ENCODE measurements around the gene RPS6KA4.

RPS6KA4 gene

DNA sequence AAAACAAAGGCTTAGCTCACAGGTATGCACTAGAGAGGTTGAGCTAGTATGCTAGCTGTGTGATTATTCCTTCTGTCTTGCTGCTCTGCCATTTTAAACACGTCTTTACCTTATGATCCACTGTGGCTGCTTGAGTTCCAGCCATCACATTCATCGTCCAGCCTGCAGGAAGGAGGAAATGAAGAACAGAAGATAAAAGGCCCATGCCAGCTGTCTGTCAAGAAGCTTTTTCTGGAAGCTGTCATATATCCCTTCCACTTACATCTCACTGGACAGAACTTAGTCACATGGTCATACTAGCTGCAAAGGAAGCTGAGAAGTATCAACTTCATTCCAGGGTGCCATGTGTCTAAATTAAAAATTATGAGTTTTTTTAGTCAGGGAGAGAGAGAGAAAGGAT lies 31.6 kb upstream of the RPS6KA4 start:
- no peak for DNase-seq (ENCODE audit: low spot score)

DNA sequence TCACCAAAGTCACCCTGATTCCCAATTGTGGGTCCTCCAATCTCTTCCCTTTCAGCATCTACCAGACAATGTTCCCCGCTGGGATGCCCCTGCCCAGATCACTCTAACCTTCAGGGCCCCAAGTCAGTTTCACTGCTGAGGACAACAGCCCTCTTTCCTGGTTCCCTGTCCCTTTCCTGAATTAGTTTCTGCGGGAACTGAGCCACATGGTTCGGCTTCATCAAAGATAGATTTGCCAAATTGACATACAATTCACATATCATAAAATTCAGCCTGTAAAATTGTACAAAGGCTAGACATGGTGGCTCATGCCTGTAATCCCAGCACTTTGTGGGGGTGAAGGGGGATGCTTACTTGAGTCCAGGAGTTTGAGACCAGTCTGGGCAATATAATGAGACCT lies 31.0 kb upstream of the RPS6KA4 start:
- DNase-seq (ENCODE audit: low spot score), result no peak

DNA sequence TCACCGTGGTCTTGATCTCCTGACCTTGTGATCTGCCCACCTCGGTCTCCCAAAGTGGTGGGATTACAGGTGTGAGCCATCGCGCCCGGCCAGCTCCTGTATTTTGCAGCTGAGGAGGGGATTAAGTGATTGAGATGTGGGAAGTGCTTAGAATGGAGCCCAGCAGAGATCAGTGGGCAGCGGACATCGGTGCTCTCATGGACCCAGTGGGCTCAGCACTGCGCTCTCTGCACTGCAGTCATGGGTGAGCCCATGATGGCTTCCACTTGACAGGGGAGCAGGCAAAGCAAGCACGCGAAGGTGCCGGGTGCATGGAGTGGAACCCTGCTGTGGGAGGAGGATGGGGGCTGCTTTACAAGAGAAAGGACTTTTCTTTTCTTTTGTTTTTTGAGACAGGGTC lies 28.1 kb upstream of the RPS6KA4 start:
- DNase-seq (ENCODE audit: low spot score), result no peak

DNA sequence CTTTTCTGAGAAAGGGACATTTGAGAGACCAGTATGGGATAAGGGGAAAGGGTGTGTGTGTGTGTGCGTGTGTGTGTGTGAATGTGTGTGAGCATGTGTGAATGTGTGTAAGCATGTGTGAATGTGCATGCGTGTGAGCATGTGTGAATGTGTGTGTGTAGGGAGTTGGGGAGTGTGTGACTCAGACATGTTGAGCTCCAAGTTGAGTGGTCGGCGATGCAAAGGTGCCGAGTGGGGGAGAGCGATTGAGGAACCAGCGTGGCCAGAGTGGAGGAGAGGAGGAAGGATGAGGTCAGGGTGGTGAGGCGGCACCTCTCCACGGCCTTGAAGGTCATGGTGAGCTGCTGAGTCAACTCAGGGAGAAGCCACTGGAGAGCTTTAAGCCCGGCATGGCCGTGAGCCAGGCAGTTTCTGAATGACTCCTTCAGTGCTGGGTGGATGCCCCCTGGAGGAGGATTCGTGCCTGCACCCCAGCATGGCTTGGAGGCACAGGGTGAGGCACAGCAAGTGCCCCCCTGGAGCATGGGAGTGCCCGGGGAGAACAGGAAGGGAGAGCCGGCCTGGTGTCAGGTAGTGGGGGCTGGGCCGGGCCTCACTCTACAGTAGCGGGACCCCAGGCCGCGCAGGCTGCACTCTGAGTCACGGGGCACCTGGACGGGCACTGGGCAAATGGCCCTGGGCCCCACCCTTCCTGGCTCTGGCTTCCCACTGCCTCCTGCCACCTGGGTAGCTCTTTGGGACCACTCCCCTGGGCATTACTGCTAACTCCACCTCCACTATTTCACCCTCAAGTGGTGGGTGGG lies 27.2 kb upstream of the RPS6KA4 start:
- peak; percentile 78 for DNase-seq (ENCODE audit: low spot score)

DNA sequence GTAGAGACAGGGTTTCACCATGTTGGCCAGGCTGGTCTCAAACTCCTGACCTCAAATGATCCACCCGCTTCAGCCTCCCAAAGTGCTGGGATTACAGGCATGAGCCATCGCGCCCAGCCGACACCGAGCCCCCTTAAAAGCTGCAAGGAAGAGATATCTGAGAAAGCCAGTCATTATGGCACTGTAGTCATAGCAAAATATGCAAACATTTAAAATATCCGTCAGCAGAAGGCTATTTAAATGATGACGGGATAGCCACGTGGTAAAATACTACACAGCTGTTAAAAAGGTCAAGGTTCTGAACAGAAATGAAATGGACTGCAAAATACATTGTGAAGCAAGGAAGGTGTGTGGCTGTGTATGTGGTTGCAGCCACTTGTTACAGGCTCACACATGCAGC lies 25.4 kb upstream of the RPS6KA4 start:
- DNase-seq (ENCODE audit: low spot score), result no peak

DNA sequence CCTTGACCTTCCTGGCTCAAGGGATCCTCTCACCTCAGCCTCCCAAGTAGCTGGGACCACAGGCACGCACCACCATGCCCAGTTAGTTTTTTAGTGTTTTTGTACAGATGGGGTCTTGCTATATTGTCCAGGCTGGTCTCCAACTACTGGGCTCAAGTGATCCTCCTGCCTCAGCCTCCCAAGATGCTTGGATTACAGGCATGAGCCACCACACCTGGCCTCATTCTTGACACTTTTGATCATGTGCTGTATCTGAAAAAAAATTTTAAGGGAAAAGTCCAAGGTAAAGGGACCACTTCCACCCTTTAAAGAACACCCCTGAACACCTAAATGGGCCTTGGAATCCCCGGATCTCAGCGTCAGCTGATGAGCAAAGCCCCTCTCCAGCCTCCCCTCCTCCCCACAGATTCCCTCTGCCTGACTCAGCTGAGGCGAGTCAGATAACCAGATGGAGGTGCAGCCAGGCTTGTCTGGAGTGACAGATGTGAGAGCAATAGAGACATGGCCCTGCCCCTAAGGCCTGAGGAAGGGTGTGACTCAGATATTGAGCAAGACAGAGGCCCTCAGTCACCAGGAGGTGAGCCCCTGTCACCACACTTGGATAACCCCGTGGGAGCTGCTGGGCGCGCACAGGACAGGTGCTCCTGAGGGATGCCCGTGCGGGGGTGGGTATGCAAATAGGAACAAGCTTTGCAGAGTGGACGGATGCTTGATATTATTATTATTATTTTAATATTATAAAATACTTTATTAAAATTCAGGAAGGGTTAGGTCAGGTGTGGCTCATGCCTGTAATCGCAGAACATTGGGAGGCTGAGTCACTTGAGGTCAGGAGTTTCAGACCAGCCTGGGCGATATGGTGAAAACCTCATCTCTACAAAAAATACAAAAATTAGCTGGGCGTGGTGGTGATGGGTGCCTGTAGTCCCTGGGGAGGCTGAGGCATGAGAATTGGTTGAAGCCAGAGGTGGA lies 23.9 kb upstream of the RPS6KA4 start:
- DNase-seq (ENCODE audit: low spot score), result peak; percentile 83

DNA sequence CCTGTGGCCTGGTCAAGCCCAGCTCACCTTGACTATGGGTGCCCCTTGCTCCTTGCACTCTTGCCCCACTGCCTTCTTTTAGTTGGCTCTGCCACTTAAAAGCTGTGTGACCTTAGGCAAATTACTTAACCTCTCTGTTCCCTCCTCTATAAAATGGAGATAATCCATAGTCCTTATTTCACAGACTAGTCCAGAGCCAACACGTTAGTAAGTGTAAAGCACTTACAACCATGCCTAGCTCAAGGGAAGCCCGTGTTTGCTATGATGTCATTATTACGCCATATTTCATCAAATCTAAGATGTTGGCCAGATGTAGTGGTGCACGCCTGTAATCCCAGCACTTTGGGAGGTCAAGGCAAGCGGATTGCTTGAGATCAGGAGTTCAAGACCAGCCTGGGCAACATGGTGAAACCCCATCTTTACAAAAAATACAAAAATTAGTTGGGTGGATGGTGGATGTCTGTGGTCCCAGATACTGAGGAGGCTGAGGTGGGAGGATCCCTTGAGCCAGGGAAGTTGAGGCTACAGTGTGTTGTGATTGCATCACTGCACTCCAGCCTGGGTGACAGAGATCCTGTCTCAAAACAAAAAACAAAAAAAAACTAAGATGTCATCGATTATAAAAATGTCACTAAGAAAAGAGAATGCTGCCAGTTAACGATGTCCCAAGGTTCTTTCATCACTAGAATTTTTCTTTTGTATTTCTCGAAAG lies 21.3 kb upstream of the RPS6KA4 start:
- DNase-seq (ENCODE audit: low spot score), result no peak

DNA sequence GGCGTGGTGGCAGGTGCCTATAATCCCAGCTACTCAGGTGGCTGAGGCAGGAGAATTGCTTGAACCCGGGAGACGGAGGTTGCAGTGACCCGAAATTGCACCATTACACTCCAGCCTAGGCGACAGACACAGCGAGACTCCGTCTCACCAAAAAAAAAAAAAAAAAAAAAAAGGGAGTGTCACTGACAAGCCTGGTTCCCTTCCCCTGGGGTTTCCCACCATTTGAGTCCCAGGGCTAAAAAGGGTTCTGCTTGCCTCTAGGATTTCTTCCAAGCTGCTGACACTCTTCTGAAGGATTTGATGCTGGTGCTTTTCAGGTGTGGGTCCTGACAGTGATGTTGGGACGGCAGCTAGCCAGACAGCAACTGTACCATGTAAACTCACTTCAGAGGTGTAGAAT lies 20.2 kb upstream of the RPS6KA4 start:
- DNase-seq (ENCODE audit: low spot score), result no peak

DNA sequence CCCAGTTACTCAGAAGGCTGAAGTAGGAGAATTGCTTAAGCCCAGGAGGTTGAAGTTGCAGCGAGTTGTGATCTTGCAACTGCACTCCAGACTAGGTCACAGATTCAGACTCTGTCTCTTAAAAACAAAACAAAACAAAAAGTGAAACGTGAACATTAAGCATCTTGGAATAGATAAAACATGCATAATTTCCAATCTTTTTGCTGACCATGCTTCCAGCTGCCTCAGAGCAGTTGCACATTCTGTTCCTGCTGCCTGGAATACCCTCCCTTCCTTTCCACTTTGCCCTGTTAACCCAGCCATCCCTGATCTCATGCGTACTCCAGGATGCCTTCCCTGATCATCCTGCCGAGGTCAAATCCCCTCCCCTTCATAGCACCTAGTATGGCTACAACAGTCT lies 19.7 kb upstream of the RPS6KA4 start:
- DNase-seq (ENCODE audit: low spot score), result no peak

DNA sequence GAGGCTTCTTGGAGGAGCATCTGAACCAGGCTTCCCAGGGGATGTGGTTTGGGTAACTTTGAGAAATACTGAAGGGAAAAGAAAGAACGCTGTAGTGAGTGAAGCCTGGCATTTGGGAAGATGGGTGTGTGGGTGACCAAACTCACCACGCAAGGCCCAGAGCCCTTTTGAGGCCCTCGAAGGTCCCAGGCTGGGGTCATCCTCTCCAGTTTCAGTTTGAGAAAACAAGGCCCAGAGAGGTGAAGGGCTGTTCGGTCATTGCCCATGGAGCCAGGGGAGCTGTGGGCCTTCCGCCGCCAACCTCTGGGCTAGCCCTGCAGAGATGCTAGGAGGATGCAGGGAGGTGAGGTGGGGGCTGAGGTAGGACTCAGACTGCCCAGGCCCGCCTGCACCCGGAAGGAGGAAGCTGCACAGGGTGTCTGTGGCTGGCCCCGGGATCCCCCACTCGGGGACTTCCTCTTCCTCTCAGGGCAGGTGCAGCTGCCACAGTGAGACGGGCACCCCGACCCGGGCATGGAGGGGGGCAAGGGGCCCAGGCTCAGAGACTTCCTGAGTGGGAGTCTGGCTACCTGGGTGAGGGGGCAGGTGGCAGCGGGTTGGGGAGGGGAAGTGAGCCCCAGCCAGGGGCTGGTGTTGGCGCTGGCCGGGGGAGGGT lies 19.1 kb upstream of the RPS6KA4 start, which contains the start of gene CCDC88B:
CCDC88B (plus strand) TSS at position 451 of the 655 bp plus-strand sequence; CDS start at position 514, 63 bp downstream.
- no peak for DNase-seq (ENCODE audit: low spot score)

DNA sequence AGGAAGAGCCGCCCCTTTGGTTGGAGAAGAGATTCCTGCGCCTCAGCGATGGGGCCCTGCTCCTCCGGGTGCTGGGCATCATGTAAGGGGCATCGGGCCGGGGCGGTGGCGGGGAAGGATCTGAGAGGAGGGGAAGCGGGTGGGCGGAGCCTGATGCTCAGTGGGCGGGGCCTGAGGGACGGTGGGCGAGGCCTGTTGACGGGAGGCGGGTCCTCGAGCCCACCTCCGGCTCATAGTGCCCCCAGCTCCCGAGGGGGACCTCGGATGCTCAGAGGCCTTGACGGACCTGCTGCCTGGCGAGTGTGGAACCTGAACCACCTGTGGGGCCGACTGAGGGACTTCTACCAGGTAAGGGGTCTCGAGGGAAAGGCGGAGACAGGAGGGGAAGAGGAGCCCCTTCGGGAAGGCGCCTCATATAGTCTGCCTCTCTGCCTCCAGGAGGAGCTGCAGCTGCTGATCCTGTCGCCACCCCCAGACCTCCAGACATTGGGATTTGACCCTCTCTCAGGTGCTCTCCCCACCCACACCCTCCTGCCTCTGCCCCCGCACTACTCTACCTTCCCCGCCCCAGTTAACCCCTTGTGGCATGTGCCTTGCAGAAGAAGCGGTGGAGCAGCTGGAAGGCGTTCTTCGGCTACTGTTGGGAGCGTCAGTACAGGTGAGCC lies 18.2 kb upstream of the RPS6KA4 start:
- DNase-seq (ENCODE audit: low spot score), result no peak

DNA sequence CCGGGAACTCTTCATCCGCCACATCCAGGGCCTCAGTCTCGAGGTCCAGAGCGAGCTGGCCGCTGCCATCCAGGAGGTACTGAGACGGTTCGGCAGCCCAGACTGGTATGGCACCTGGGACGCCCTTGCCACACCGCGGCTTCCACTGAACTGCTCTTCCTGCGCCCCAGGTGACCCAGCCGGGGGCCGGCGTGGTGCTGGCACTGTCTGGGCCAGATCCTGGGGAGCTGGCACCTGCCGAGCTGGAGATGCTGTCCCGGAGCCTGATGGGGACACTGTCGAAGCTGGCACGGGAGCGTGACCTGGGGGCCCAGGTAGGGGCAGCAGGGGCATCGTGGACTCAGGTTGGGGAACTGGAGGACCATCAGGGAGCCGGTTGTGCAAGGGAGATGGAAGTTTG lies 17.5 kb upstream of the RPS6KA4 start:
- DNase-seq (ENCODE audit: low spot score), result no peak

DNA sequence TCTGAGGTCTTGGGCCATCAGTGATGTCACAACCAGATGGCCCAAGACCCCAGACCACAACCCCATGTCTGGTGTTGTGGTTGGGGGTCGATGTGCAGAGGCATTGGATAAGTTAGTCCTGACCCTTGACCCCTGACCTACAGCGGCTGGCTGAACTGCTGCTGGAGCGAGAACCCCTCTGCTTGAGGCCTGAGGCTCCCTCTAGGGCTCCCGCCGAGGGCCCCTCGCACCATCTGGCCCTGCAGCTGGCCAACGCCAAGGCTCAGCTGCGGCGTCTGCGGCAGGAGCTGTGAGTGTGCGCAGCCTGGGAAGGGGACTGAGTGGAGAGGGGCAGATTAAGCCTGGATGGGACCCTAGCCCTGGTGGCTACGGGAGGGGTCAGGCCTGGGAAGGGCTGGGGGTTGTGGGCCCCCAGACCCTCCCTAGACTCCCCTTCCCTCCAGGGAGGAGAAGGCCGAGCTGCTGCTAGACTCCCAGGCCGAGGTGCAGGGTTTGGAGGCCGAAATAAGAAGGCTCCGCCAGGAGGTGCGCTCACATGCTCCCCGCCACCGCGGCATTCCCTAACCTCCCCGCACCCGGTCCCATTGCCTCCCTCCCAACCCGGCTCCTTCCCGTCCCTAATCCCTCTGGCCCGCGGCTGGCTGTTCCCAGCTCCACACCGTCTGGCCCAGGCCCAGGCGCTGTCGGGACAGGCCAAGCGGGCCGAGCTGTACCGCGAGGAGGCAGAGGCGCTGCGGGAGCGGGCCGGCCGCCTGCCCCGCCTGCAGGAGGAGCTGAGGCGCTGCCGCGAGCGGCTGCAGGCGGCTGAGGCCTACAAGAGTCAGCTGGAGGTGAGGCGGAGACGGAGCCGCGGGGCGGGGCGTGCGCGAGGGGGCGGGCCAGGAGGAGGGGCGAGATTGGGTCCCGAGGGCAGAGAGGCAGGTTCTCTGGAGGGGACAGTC lies 16.8 kb upstream of the RPS6KA4 start:
- peak; percentile 73 for DNase-seq (ENCODE audit: low spot score)

DNA sequence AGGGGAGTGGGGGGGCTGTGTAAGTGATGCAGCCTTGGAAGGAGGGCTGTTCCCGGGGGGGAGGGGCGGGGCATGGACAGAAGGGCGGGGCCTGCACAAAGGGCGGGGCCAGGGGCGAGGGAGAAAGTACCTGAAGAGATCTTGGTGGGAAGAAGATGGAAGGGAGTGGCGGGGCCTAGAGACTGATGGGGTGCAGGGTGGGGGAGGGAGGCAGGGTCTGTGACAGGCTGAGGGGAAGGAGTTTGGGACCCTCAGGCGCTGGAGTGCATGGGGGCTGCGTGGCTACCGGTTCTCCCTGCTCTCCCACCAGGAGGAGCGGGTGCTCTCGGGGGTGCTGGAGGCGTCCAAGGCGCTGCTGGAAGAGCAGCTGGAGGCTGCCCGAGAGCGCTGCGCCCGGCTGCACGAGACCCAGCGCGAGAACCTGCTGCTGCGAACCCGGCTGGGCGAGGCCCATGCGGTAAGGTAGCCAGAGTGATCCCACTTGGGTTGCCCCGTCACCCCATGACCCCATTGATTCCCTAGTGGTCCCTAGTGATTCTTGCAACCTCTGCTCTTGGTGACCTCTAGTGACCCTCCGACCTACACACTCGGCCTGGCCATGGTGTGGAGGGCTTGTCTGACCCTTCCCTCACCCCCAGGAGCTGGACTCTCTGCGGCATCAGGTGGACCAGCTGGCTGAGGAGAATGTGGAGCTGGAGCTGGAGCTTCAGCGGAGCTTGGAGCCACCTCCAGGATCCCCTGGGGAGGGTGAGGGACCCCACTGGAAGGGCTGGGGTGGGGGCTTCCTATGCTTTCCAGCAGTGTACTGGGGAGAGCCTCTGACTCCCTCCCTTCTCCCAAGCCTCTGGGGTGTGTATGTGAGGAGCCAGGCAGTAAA lies 15.9 kb upstream of the RPS6KA4 start:
- no peak for DNase-seq (ENCODE audit: low spot score)

DNA sequence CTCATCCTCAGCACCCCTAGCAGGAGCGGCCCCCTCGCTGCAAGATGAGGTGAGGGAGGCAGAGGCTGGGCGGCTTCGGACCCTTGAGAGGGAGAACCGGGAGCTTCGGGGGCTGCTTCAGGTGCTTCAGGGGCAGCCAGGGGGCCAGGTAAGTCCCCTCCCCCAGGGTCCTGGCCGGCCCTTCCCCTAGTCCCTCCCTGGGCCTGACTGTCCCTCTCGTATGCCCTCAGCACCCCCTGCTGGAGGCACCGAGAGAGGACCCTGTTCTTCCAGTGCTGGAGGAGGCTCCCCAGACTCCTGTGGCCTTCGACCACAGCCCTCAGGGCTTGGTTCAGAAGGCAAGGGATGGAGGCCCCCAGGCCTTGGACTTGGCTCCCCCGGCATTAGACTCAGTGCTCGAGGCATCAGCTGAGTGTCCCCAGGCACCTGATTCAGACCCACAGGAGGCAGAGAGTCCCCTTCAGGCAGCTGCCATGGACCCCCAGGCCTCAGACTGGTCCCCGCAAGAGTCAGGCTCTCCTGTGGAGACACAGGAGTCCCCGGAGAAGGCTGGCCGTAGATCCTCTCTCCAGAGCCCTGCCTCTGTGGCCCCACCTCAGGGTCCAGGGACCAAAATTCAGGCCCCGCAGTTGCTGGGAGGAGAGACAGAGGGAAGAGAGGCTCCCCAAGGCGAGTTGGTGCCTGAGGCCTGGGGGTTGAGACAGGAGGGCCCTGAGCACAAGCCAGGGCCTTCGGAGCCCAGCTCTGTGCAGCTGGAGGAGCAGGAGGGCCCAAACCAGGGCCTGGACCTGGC lies 15.0 kb upstream of the RPS6KA4 start:
- no peak for DNase-seq (ENCODE audit: low spot score)

DNA sequence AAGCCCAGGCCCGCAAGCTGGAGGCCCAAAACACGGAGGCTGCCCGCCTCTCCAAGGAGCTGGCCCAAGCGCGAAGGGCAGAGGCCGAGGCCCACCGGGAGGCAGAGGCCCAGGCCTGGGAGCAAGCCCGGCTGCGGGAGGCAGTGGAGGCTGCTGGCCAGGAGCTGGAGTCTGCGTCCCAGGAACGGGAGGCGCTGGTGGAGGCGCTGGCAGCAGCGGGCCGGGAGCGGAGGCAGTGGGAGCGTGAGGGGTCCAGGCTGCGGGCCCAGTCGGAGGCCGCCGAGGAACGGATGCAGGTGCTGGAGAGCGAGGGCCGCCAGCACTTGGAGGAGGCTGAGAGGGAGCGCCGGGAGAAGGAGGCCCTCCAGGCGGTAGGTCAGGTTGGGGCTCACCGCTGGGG lies 14.2 kb upstream of the RPS6KA4 start:
- no peak for DNase-seq (ENCODE audit: low spot score)

DNA sequence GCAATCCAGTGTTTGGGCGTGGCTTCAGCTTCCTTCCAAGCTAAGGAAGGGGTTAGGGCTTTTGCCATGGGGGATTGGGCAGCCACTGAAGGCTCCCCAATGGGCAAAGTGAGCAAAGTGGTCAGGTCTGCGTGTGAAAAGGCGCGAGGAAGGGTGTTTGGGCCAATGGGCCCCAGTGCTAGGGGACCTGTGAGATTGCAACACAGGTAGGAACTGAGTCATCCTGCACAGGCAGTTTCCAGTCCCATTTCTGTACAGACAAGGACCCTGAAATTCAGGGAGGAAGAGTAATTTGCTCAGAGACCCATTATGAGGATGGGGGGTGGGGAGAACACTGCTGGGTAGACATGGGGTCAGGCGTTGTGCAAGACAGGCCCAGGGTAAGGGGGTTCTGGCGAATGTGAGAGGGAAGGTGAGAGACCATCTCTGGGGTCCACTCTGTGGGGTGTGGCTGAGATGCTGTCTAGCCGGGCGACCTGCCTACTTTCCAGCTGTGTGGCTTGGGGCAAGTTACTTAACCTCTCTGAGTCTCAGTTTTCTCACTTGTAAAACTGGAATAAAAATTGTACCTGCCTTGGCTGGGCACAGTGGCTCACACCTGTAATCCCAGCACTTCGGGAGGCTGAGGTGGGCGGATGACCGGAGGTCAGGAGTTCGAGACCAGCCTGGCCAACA lies 11.6 kb upstream of the RPS6KA4 start:
- no peak for DNase-seq (ENCODE audit: low spot score)

All from kidney capillary endothelial cell (primary cell).